ENCODE measurements around the gene SOS1.
"Not testable (repeated sequence)": the region's sequence is repeated elsewhere in the genome, so short reads cannot be mapped to it uniquely, and the experiment has no call there.

The SOS1 gene

GRCh38 chr2:39099310-39099869 is 21.5 kb downstream of the SOS1 start:
- no peak for DNase-seq

- no peak for DNase-seq
Measured at GRCh38 chr2:39095624-39096023, 25.2 kb downstream of the SOS1 start.

GRCh38 chr2:39094717-39095363 is 26.0 kb downstream of the SOS1 start:
- DNase-seq, result no peak

GRCh38 chr2:39093218-39093898 is 27.5 kb downstream of the SOS1 start:
- no peak for DNase-seq

- no peak for DNase-seq
Measured at GRCh38 chr2:39091543-39091942, 29.3 kb downstream of the SOS1 start.

GRCh38 chr2:39091063-39091462 is 29.8 kb downstream of the SOS1 start:
- no peak for DNase-seq

- no peak for DNase-seq
Measured at GRCh38 chr2:39080152-39080551, 40.7 kb downstream of the SOS1 start.

- no peak for DNase-seq
Measured at GRCh38 chr2:39069890-39070465, 50.9 kb downstream of the SOS1 start.

- no peak for DNase-seq
Measured at GRCh38 chr2:39069136-39069515, 51.7 kb downstream of the SOS1 start.

- DNase-seq, result no peak
Measured at GRCh38 chr2:39068299-39069135, 52.3 kb downstream of the SOS1 start.

- no peak for DNase-seq
Measured at GRCh38 chr2:39065616-39066015, 55.2 kb downstream of the SOS1 start.

GRCh38 chr2:39062320-39062719 is 58.5 kb downstream of the SOS1 start:
- DNase-seq, result no peak

- no peak for DNase-seq
Measured at GRCh38 chr2:39061280-39061679, 59.6 kb downstream of the SOS1 start.

- peak; percentile 10 for DNase-seq
Measured at GRCh38 chr2:39059366-39059952, 61.4 kb downstream of the SOS1 start.

- DNase-seq, result no peak
Measured at GRCh38 chr2:39058101-39058500, 62.8 kb downstream of the SOS1 start.

GRCh38 chr2:39052665-39053064 is 68.2 kb downstream of the SOS1 start:
- not testable (repeated sequence) for DNase-seq

GRCh38 chr2:39050109-39050508 is 70.7 kb downstream of the SOS1 start:
- no peak for DNase-seq

GRCh38 chr2:39039072-39039471 is 81.8 kb downstream of the SOS1 start:
- no peak for DNase-seq

- DNase-seq, result no peak
Measured at GRCh38 chr2:39033980-39034379, 86.9 kb downstream of the SOS1 start.

GRCh38 chr2:39027421-39027820 is 93.4 kb downstream of the SOS1 start:
- no peak for DNase-seq

- no peak for DNase-seq
Measured at GRCh38 chr2:39024833-39025232, 96.0 kb downstream of the SOS1 start.

GRCh38 chr2:39023649-39024048 is 97.2 kb downstream of the SOS1 start:
- DNase-seq, result no peak
